Pancreas (tissue), 10 donors: ENCODE measurements around the gene CHRNA4. TPM values are rescaled to one million over a fixed set of nuclear protein-coding genes. Genes with fewer than 3 reads are reported as not detected.
A peak's percentile ranks its signal among the peaks of the same experiment; 100 is the strongest.

Experiments
- ATAC-seq, 4 donors: fragments of 200-7000 bp; cut with Tn5 transposase; one replicate each; pipeline versions ENCODE4 v1.8.0 to v1.9.1; 2020; ENCODE audit warnings: mild to moderate bottlenecking in 4 of 4, moderate library complexity in 4 of 4
- DNase-seq, 6 donors: peaks; one replicate each; pipeline ENCODE4 v3.0.0-alpha.2; 2020
- FAIRE-seq: peaks from 2 replicates; lab custom pipeline; 2012; peaks lifted over from hg19 to GRCh38; lab: Jason Lieb, UNC
- H3K27ac ChIP-seq, 4 donors: fragments of 200-600 bp; sonication (generic); 1 replicate in 3 of 4; 2 replicates in 1 of 4; pipeline versions ENCODE4 v1.5.0 to v1.8.0; 2020
- H3K27me3 ChIP-seq, 4 donors: fragments of 200-600 bp; one replicate each; pipeline ENCODE4 v1.8.0; 2021
- H3K36me3 ChIP-seq, 3 donors: fragments of 200-600 bp; sonication (generic) in 1 of 3; one replicate each; pipeline versions ENCODE4 v1.5.0 to v1.8.0; 2020 to 2021
- H3K4me1 ChIP-seq, 3 donors: fragments of 200-600 bp; one replicate each; pipeline ENCODE4 v1.8.0; 2021
- H3K4me3 ChIP-seq, 4 donors: fragments of 200-600 bp; sonication (generic) in 2 of 4; one replicate each; pipeline versions ENCODE4 v1.5.0 to v1.8.0; 2020 to 2021
- H3K9me3 ChIP-seq, 4 donors: fragments of 200-600 bp; one replicate each; pipeline ENCODE4 v1.8.0; 2021
- CTCF ChIP-seq, 4 donors: fragments of 200-600 bp; sonication (generic) in 3 of 4; IDR thresholded peaks; one replicate each; pipeline versions ENCODE4 v1.5.0 to v1.8.0; 2021; ENCODE audit warnings: antibody characterized with exemption in 4 of 4
- WGBS, 2 donors: extraction: QIAGEN DNeasy Blood & Tissue Kit; methylation state at CpG; one replicate each; pipeline ENCODE4 v1.1.7; 2013; 5-methylcytosine and 5-hydroxymethylcytosine counted together
- intact Hi-C, 3 donors: fragments of 100-400 bp; cut with DNase I; formaldehyde crosslinking; loops; one replicate each; pipeline versions ENCODE4 v1.11.1 to v1.14.2; 2022
- polyA plus RNA-seq, 2 donors: library from polyadenylated mRNA; stranded (reverse); fragments of 200-250 nt; gene quantifications; one replicate each; pipeline ENCODE4 v1.2.3, GENCODE V29; 2013
- total RNA-seq, 6 donors: library from RNA; stranded (reverse); fragmentation: NEBNext Ultra II Directional in 4 of 6; extraction: Animal tissue kit (Norgen Biotek cat#: 25700) in 4 of 6; gene quantifications; one replicate each; pipeline versions ENCODE4 v1.2.1 to v1.2.4, GENCODE V29; 2021 to 2023
- donor health status: healthy with polysubstance abuse.
- donor health status: DM: no; HTN: no; CAD: no; lungs with moderate emphysema.
- donor health status: DM: no; HTN: no; CAD: no.
- donor health status: control.
- donor health status: control.
- donor health status: Bipolar disorder and iron deficiency.
- donor health status: DM: yes; HTN: yes; CAD: no.
- donor health status: DM: no; HTN: no; CAD: no.
- donor health status: DM: no; HTN: no; CAD: no.
- donor health status: DM: yes; HTN: yes; CAD: no.

CHRNA4 gene
- total and polyA plus RNA-seq, 8 donors, result 0.02 to 0.47 TPM; not detected in 6

GRCh38 chr20:63394069-63394919 lies 33.1 kb upstream of the CHRNA4 start:
- no peaks in the 10 kb centered on the region for H3K9me3 ChIP-seq
- no peak overlapping the region for H3K4me3 ChIP-seq
- no peaks in the 10 kb centered on the region for H3K36me3 ChIP-seq
- H3K27me3 ChIP-seq, result no peaks in the 10 kb centered on the region
- FAIRE-seq, result no peak
- H3K27ac ChIP-seq, result no peak overlapping the region
- ATAC-seq, result no peak
- peak in 2 of 6 donors; percentile 6 to 45 for DNase-seq
- no peaks in the 10 kb centered on the region for H3K4me1 ChIP-seq
- 20 to 25% methylated on average over 32 of the region's 32 CpGs for WGBS, 2 donors
- intact Hi-C loops, result no loop called here
- no peak for TF ChIP-seq CTCF (IDR thresholded peaks at IDR 0.05)

- Histone ChIP-seq H3K9me3 (no peaks in the 10 kb centered on the region), H3K27ac (no peak overlapping the region), H3K36me3 (no peaks in the 10 kb centered on the region), H3K27me3 (no peaks in the 10 kb centered on the region), H3K4me3 (no peak overlapping the region), H3K4me1 (no peaks in the 10 kb centered on the region)
- TF ChIP-seq CTCF (IDR thresholded peaks at IDR 0.05), result no peak
- intact Hi-C loops, result no loop called here
- 62 to 77% methylated on average over 17 of the region's 17 CpGs for WGBS, 2 donors
- no peak for ATAC-seq
- no peak for FAIRE-seq
- DNase-seq, result peak in 2 of 6 donors; percentile 11 to 47
These were observed 32.4 kb upstream of the CHRNA4 start for GRCh38 chr20:63393566-63393965.

GRCh38 chr20:63392465-63393365 lies 31.6 kb upstream of the CHRNA4 start:
- H3K27me3 ChIP-seq, result no peaks in the 10 kb centered on the region
- no peak for FAIRE-seq
- H3K36me3 ChIP-seq, result no peaks in the 10 kb centered on the region
- H3K4me3 ChIP-seq, result no peak overlapping the region
- no peaks in the 10 kb centered on the region for H3K9me3 ChIP-seq
- DNase-seq, result peak in 2 of 6 donors; percentile 3 to 49
- H3K27ac ChIP-seq, result no peak overlapping the region
- no peak for TF ChIP-seq CTCF (IDR thresholded peaks at IDR 0.05)
- no peaks in the 10 kb centered on the region for H3K4me1 ChIP-seq
- no peak for ATAC-seq
- intact Hi-C loops, result no loop called here
- 70 to 83% methylated on average over 17 of the region's 17 CpGs for WGBS, 2 donors

GRCh38 chr20:63387917-63388316 lies 26.8 kb upstream of the CHRNA4 start:
- Histone ChIP-seq H3K9me3 (no peaks in the 10 kb centered on the region), H3K4me3 (no peak overlapping the region), H3K4me1 (no peaks in the 10 kb centered on the region), H3K27ac (no peak overlapping the region), H3K36me3 (no peaks in the 10 kb centered on the region), H3K27me3 (peaks cover 0 to 3% (median 0%) of the 10 kb centered on the region in 4 donors)
- intact Hi-C loops, result no loop called here
- 76 to 79% methylated on average over 18 of the region's 18 CpGs for WGBS, 2 donors
- ATAC-seq, result no peak
- peak in 2 of 6 donors; percentile 4 for DNase-seq
- FAIRE-seq, result no peak
- TF ChIP-seq CTCF (IDR thresholded peaks at IDR 0.05), result no peak
